Omental fat pad (tissue), 4 donors: ENCODE results near the gene FGF1. TPM values are rescaled to one million over a fixed set of nuclear protein-coding genes. Genes with fewer than 3 reads are reported as not detected.
A peak's percentile ranks its signal among the peaks of the same experiment; 100 is the strongest.

Experiments
- ATAC-seq: fragments of 150-250 bp; one replicate; pipeline ENCODE4 v1.9.1; 2016; ENCODE audit warnings: mild to moderate bottlenecking, moderate library complexity; ENCODE audit not compliant: low FRiP score
- DNase-seq: peaks from one replicate; pipeline ENCODE4 v3.0.0-alpha.2; 2019; ENCODE audit warnings: low spot score
- total RNA-seq, 4 donors: library from RNA; depleted of rRNA; stranded (reverse); fragments of >200 nt; gene quantifications; one replicate each; pipeline ENCODE4 v1.1.0, GENCODE V29; 2016
- TF ChIP-seq, protein P1 (sequence below), 3 donors: fragments of 450-650 bp; IDR thresholded peaks; one replicate each; pipeline ENCODE4 v1.5.1; 2016 to 2017; ENCODE audit warnings: antibody characterized with exemption in 3 of 3, mild to moderate bottlenecking in 3 of 3, moderate library complexity in 2 of 3

Gene FGF1
- total RNA-seq, 4 donors from 2014 or later, result 2.2 to 43.1 (median 34.3) TPM

DNA sequence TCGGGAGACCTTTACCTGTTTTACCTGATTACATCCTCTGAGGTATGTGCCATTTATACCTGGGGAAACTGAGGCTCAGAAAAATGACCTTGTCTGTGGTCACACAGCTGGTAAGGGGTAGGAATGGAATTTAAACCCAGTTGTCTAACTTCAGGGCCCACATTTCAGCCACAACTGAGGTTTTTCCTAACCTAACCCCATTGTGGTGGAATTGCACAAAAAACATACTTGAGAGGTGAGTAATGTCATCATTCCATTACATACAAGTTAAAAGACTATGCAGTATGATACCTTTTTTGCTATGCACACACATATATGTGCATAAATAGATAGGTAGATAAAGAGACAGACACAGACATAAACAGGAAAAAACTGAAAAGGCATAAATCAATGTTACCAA is 14.1 kb downstream of the FGF1 start:
- TF ChIP-seq, protein P1, sequence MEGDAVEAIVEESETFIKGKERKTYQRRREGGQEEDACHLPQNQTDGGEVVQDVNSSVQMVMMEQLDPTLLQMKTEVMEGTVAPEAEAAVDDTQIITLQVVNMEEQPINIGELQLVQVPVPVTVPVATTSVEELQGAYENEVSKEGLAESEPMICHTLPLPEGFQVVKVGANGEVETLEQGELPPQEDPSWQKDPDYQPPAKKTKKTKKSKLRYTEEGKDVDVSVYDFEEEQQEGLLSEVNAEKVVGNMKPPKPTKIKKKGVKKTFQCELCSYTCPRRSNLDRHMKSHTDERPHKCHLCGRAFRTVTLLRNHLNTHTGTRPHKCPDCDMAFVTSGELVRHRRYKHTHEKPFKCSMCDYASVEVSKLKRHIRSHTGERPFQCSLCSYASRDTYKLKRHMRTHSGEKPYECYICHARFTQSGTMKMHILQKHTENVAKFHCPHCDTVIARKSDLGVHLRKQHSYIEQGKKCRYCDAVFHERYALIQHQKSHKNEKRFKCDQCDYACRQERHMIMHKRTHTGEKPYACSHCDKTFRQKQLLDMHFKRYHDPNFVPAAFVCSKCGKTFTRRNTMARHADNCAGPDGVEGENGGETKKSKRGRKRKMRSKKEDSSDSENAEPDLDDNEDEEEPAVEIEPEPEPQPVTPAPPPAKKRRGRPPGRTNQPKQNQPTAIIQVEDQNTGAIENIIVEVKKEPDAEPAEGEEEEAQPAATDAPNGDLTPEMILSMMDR (IDR thresholded peaks at IDR 0.05), result no peak
- ATAC-seq, result no peak
- DNase-seq, result no peak

DNA sequence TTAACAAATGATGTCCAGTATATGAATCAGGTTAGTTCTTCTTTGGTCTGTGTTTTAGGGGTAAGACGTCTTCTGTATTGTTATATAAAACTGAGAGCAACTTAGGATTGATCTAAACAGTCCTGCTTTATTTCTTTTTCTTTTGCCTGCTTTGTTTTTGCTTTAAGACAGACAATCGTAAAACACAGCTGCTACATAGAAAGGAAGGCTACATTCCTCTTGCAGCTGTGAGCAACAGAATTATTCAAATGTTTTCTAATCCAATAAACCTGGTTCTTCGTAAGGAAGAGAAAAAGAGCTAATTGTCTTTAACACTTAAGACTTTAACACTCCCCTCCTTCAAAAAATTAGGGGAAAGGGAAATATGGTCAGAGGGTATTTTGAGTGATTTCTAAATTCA is 14.6 kb downstream of the FGF1 start:
- ATAC-seq, result no peak
- DNase-seq, result no peak
- TF ChIP-seq, protein P1 (IDR thresholded peaks at IDR 0.05), result no peak

DNA sequence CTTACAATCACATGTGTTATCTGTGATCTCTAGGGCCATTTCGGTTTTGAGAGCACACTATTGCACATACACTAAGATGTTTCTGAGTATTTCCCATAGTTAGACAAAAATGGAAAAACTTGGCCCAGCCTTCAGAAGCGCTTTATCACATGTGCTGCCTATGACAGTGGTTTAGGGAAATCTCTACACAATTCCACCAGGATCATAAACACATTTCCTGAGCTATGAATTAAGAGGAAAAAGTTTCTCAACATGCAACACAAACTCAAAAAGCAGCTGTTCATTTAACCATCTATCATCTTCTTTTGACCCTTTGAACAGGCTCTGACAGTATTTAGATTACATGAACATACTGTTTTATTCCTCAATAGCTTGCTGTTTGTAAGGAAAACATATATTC is 15.1 kb downstream of the FGF1 start:
- DNase-seq (no peak), ATAC-seq (no peak)
- TF ChIP-seq, protein P1 (IDR thresholded peaks at IDR 0.05), result no peak

DNA sequence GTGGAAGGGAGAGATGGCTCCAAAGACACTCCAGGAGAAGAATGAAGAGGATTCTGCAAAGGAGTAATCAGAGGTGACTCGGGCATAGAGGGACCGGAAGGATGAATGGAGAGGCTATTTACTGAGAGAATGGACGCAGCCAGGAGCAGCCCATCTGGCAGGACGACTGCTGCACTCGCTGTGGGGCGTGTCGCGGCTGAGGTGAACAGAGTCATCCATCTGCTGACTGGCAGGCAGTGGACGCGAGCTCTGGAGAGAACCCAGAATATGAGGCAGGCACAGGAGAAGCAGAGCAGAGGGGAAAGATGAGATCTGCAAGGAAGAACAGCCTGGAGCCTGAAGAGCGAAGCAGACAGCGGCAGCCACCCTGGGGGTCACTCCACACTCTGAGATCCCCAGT is 16.4 kb downstream of the FGF1 start:
- TF ChIP-seq, protein P1 (IDR thresholded peaks at IDR 0.05), result no peak
- ATAC-seq (peak; percentile 20), DNase-seq (no peak)

DNA sequence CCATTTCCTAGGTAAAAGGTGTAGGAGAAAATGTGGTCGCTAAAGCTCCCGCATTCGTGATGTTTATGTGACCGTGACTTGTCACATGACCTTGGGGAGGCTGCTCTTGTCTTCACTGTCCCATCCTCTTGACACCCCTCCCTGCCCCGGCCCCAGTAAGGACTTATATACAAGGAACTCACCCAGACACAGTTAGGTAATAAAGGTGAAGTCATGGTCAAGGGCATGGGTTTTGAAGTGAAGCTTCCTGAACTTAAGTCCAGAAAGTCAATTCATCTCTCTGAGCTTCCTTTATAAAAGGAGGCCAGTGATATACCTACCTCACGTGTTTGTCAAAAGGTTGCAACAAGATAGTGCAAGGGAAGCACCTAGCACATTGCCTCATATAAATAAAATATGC is 17.6 kb downstream of the FGF1 start:
- TF ChIP-seq, protein P1 (IDR thresholded peaks at IDR 0.05), result no peak
- no peak for ATAC-seq
- DNase-seq, result no peak

DNA sequence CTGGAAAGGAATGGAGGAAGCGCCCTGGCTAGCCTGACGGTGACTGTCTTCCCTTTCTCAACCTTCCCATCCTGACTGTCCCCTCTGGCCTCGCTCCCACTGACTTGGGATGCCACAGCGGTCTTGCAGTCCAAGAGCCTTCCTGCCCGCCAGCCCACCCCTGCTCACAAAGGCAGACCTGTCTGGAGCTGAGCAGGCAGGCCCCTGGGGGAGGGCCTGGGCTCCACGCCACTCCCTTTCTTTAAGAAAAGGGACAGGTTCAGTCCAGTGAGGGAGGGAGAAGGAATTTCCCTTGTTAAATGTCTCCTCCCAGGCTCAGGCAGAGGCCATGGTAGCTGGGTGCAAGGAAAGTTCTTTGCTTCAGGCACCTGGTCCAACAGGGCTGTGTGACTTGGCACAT is 18.1 kb downstream of the FGF1 start:
- TF ChIP-seq, protein P1 (IDR thresholded peaks at IDR 0.05), result no peak
- DNase-seq (no peak), ATAC-seq (no peak)

DNA sequence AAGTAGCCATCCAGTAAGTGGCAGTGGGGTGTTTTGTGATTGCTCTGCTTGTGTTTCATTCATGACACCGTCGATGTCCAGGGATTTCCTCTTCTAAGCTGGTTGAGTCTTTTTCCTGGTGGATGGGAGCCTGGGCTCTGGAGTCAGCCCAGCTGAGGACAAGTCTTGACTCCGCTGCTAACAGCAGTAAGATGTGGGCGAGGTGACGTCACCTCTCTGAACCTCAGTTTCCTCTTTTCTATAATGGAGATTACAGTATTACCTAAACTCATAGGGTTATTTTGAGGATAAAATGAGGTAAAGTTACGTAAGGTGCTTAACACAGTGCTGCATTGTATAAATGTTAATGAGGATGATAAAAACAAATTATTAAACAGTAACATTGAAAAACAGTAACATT is 21.3 kb downstream of the FGF1 start:
- no peak for ATAC-seq
- no peak for DNase-seq
- TF ChIP-seq, protein P1 (IDR thresholded peaks at IDR 0.05), result no peak
